GM12875 (cell line): ENCODE results near the gene PRDM2.

ENCODE experiments used
- H3K4me3 ChIP-seq: one replicate; pipeline ENCODE4 v1.5.1; 2011; ENCODE audit warnings: low read depth, low read length, control low read depth
- TF ChIP-seq, protein P1 (sequence below): IDR thresholded peaks from 2 replicates; pipeline ENCODE4 v1.5.1; 2011; ENCODE audit warnings: low read depth, mild to moderate bottlenecking, control low read depth, inconsistent platforms, low read length, moderate library complexity, borderline replicate concordance; ENCODE audit not compliant: insufficient read depth

The PRDM2 gene

DNA sequence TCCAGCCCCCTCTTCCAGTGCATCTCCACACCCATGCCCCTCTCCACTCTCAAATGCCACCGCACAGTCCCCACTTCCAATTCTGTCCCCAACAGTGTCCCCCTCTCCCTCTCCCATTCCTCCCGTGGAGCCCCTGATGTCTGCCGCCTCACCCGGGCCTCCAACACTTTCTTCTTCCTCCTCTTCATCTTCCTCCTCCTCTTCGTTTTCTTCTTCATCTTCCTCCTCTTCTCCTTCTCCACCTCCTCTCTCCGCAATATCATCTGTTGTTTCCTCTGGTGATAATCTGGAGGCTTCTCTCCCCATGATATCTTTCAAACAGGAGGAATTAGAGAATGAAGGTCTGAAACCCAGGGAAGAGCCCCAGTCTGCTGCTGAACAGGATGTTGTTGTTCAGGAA is 80.8 kb downstream of the PRDM2 start:
- H3K4me3 ChIP-seq, result no peak overlapping the region
- TF ChIP-seq, protein P1, sequence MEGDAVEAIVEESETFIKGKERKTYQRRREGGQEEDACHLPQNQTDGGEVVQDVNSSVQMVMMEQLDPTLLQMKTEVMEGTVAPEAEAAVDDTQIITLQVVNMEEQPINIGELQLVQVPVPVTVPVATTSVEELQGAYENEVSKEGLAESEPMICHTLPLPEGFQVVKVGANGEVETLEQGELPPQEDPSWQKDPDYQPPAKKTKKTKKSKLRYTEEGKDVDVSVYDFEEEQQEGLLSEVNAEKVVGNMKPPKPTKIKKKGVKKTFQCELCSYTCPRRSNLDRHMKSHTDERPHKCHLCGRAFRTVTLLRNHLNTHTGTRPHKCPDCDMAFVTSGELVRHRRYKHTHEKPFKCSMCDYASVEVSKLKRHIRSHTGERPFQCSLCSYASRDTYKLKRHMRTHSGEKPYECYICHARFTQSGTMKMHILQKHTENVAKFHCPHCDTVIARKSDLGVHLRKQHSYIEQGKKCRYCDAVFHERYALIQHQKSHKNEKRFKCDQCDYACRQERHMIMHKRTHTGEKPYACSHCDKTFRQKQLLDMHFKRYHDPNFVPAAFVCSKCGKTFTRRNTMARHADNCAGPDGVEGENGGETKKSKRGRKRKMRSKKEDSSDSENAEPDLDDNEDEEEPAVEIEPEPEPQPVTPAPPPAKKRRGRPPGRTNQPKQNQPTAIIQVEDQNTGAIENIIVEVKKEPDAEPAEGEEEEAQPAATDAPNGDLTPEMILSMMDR, result no peak

DNA sequence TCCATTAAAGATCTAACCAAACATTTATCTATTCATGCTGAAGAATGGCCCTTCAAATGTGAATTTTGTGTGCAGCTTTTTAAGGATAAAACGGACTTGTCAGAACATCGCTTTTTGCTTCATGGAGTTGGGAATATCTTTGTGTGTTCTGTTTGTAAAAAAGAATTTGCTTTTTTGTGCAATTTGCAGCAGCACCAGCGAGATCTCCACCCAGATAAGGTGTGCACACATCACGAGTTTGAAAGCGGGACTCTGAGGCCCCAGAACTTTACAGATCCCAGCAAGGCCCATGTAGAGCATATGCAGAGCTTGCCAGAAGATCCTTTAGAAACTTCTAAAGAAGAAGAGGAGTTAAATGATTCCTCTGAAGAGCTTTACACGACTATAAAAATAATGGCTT is 81.2 kb downstream of the PRDM2 start:
- H3K4me3 ChIP-seq, result no peak overlapping the region
- TF ChIP-seq, protein P1, result no peak

DNA sequence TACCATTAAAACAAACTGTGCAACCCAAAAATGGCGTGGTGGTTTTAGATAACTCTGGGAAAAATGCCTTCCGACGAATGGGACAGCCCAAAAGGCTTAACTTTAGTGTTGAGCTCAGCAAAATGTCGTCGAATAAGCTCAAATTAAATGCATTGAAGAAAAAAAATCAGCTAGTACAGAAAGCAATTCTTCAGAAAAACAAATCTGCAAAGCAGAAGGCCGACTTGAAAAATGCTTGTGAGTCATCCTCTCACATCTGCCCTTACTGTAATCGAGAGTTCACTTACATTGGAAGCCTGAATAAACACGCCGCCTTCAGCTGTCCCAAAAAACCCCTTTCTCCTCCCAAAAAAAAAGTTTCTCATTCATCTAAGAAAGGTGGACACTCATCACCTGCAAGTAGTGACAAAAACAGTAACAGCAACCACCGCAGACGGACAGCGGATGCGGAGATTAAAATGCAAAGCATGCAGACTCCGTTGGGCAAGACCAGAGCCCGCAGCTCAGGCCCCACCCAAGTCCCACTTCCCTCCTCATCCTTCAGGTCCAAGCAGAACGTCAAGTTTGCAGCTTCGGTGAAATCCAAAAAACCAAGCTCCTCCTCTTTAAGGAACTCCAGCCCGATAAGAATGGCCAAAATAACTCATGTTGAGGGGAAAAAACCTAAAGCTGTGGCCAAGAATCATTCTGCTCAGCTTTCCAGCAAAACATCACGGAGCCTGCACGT is 82.1 kb downstream of the PRDM2 start:
- TF ChIP-seq, protein P1, result no peak
- H3K4me3 ChIP-seq, result no peak overlapping the region

DNA sequence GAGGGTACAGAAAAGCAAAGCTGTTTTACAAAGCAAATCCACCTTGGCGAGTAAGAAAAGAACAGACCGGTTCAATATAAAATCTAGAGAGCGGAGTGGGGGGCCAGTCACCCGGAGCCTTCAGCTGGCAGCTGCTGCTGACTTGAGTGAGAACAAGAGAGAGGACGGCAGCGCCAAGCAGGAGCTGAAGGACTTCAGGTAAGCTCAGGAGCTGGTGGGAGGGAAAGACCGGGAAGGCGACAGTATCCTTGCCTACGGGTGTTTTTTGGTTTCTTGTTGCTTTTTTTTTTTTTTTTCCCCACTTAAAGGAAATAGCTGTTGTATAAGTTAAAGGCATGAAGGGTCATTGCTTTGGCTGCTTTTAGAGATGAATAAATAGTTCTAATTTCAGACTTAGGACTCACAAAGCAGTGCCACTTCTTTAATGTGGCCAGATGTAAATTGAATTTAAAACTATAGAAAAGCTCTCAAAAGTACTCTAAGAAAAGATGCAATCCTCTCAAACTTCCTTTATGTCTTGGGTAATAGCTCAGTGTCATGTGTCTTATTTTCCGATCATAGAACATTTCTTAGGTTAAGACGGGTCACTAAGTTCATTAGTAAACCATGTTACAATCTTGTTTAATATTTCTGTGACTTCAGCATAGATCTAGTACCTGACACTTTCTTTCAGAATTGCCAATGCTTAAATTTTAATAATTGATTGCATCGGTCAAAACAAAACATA is 82.8 kb downstream of the PRDM2 start:
- H3K4me3 ChIP-seq, result no peak overlapping the region
- TF ChIP-seq, protein P1, result no peak

DNA sequence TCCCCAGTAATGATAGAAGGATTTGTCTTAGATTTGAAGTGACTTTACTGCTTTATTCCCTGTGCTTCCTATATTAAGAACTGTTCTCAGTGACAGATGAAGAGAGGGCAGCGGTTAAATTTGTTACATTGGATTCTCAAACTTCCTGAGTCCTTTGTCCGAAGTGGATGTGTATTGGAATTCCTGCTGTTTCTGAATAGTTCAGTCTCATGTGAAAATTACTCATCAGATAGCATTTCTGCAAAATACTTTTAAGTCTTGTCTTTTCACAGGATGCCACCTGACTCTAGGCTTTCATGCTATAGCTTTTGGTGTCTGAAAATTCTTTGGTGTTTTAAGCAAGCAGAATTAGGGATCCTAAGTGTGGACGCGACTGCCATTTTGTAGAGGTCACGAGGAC is 83.6 kb downstream of the PRDM2 start:
- no peak overlapping the region for H3K4me3 ChIP-seq
- TF ChIP-seq, protein P1, result no peak

DNA sequence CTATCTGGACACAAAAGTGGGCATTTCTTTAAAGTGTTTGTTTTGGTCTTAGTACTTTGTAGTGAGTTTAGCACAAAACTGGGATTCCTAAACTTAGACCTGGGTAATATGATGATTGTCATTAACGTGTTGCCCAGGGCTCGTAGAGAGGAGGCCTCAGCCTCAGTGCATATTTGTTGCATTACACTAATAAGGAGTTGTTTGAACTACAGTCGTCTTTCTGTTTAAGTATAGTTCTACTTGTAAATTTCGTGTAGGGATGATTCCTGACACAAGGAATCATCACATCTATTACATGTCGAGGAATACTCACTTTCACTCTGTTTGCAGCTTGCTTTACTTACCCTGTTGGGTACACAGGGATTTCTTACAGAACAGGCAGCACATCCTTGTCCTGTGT is 85.0 kb downstream of the PRDM2 start:
- no peak overlapping the region for H3K4me3 ChIP-seq
- TF ChIP-seq, protein P1, result no peak

DNA sequence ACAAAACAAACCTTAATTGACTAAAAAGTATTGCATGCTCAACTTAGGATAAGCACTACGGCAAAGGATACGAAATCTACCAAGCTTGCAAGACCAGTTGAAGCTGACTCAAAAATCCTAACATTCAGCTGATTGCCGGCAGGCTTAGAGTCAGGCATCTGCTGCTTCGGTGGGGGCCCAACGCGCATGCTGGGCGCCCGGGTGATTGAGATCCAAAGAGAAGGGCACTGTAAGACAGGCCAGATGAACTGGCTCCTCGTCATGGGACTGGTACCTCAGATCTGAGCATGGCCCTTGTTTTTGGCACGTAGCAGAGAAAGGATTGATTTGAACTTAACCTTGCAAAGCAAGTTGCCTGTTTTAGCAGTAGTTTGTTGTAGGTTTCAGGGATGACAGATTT is 86.6 kb downstream of the PRDM2 start:
- no peak overlapping the region for H3K4me3 ChIP-seq
- TF ChIP-seq, protein P1, result no peak
